ENCODE measurements around the gene ATP2A2. TPM values are rescaled to one million over a fixed set of nuclear protein-coding genes. Genes with fewer than 3 reads are reported as not detected.

Gene ATP2A2
- total RNA-seq, 6 experiments from 2014 or later, result 95.6 to 155 (median 113) TPM

GRCh38 chr12:110352401-110352800 is 71.4 kb downstream of the ATP2A2 start:
- TF ChIP-seq CTCF (IDR thresholded peaks at IDR 0.05) (no peak), POLR2A (IDR thresholded peaks at IDR 0.05) (no peak)
- DNase-seq, result no peak
- ATAC-seq, result no peak
- Histone ChIP-seq H3K27ac (no peak overlapping the region), H3K36me3 (peaks cover 2 to 38% (median 20%) of the 10 kb centered on the region in 4 donors), H3K4me3 (no peak overlapping the region), H3K9me3 (no peaks in the 10 kb centered on the region), H3K27me3 (no peaks in the 10 kb centered on the region), H3K4me1 (no peaks in the 10 kb centered on the region)
- intact Hi-C loops (cut with DNase I), result no loop called here
- 38% methylated on average over 3 of the region's 3 CpGs for WGBS (ENCODE audit: insufficient coverage, low coverage, low lambda C conversion rate, missing lambda C conversion rate)

- 45% methylated on average over 11 of the region's 13 CpGs for WGBS (ENCODE audit: insufficient coverage, low coverage, low lambda C conversion rate, missing lambda C conversion rate)
These were observed 72.3 kb downstream of the ATP2A2 start for GRCh38 chr12:110353211-110353965.

GRCh38 chr12:110354172-110354780 is 73.2 kb downstream of the ATP2A2 start:
- H3K27me3 ChIP-seq, result no peaks in the 10 kb centered on the region
- H3K9me3 ChIP-seq, result no peaks in the 10 kb centered on the region
- no peaks in the 10 kb centered on the region for H3K4me1 ChIP-seq
- no peak for DNase-seq
- WGBS (ENCODE audit: insufficient coverage, low coverage, low lambda C conversion rate, missing lambda C conversion rate), result 47% methylated on average over 7 of the region's 7 CpGs
- no peak overlapping the region for H3K27ac ChIP-seq
- H3K36me3 ChIP-seq, result peaks cover 0 to 19% (median 8%) of the 10 kb centered on the region in 4 donors
- ATAC-seq, result peak; percentile 13 to 47 (median 36)
- TF ChIP-seq CTCF (IDR thresholded peaks at IDR 0.05) (no peak), POLR2A (IDR thresholded peaks at IDR 0.05) (no peak)
- no peak overlapping the region for H3K4me3 ChIP-seq
- intact Hi-C loops (cut with DNase I), result no loop called here

More at GRCh38 chr12:110353211-110353965, 72.3 kb downstream of the ATP2A2 start:
- Histone ChIP-seq H3K27me3 (no peaks in the 10 kb centered on the region), H3K36me3 (peaks cover 0 to 28% (median 12%) of the 10 kb centered on the region in 4 donors), H3K4me1 (no peaks in the 10 kb centered on the region), H3K27ac (no peak overlapping the region), H3K4me3 (no peak overlapping the region), H3K9me3 (no peaks in the 10 kb centered on the region)
- TF ChIP-seq CTCF (IDR thresholded peaks at IDR 0.05) (no peak), POLR2A (IDR thresholded peaks at IDR 0.05) (no peak)
- DNase-seq (no peak), ATAC-seq (peak in 3 of 4 donors; percentile 36 to 50 (median 40))
- intact Hi-C loops (cut with DNase I), result no loop called here

DNA sequence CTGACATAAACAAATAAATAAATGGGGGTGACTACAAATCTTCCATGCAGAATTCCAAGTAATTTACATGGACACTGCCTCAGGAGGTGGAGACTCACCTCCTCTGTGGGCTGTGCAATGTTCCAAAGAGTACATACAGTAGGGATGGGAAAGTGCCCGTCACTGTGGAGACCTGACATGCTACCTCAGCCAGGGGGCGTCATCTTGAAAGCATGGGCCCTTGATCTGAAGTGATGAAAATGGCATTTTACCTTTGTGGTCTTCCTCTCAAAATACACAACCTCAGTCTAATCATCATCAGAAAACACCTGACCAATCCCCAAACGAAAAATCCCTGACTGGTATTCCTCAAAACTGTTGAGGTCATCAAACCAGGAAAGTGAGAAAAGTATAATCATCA is 74.0 kb downstream of the ATP2A2 start:
- Histone ChIP-seq H3K4me3 (no peak overlapping the region), H3K4me1 (no peaks in the 10 kb centered on the region), H3K27me3 (no peaks in the 10 kb centered on the region), H3K9me3 (no peaks in the 10 kb centered on the region), H3K27ac (no peak overlapping the region), H3K36me3 (peaks cover 0 to 11% (median 4%) of the 10 kb centered on the region in 4 donors)
- peak; percentile 48 to 53 (median 52) for ATAC-seq
- intact Hi-C loops (cut with DNase I), result no loop called here
- WGBS (ENCODE audit: insufficient coverage, low coverage, low lambda C conversion rate, missing lambda C conversion rate), result 10% methylated on average over 2 of the region's 3 CpGs
- DNase-seq, result no peak
- TF ChIP-seq POLR2A (IDR thresholded peaks at IDR 0.05) (no peak), CTCF (IDR thresholded peaks at IDR 0.05) (peak; percentile 14 to 36 (median 30))

Data from right lobe of liver (tissue), 6 donors.